Transverse colon (tissue), 4 donors: ENCODE data around the gene ANKIB1.

ENCODE experiments used
- CTCF ChIP-seq, 5 experiments: fragments of 200-600 bp in 3 of 5; fragments of 450-650 bp in 2 of 5; sonication (generic) in 3 of 5; IDR thresholded peaks; 1 replicate in 2 of 5; 2 replicates in 3 of 5; pipeline ENCODE4 v1.5.1; 2016 to 2017; ENCODE audit warnings: antibody characterized with exemption in 5 of 5, inconsistent platforms in 3 of 5, mild to moderate bottlenecking in 2 of 5, moderate library complexity in 1 of 5
- EP300 ChIP-seq: sonication (generic); formaldehyde crosslinking; IDR thresholded peaks from one replicate; pipeline ENCODE4 v1.6.1; 2017; ENCODE audit warnings: antibody characterized with exemption, low read depth
- POLR2A ChIP-seq: fragments of 450-650 bp; IDR thresholded peaks from one replicate; pipeline ENCODE4 v1.6.1; 2016; ENCODE audit warnings: antibody characterized with exemption, mild to moderate bottlenecking, moderate library complexity
- POLR2AphosphoS5 ChIP-seq, 3 donors: sonication (generic); formaldehyde crosslinking; IDR thresholded peaks; one replicate each; pipeline ENCODE4 v1.6.1; 2016; ENCODE audit warnings: antibody characterized with exemption in 3 of 3

GRCh38 chr7:92366730-92367129 is 121.0 kb downstream of the ANKIB1 start:
- no peak for TF ChIP-seq CTCF (IDR thresholded peaks at IDR 0.05)
- no peak for TF ChIP-seq POLR2AphosphoS5 (IDR thresholded peaks at IDR 0.05)
- no peak for TF ChIP-seq POLR2A
- no peak for TF ChIP-seq EP300
